GM10248 (cell line): ENCODE data around the gene CADM3.

Experiments used
- CTCF ChIA-PET: fragments of 300-600 bp; sonication (Branson Sonifier 250); formaldehyde crosslinking; extraction: SDS; loops from one replicate; lab custom pipeline; 2021; ENCODE audit warnings: antibody characterized with exemption; lab: Yijun Ruan, JAX
- POLR2A ChIA-PET: fragments of 350-650 bp; sonication (Branson Sonifier 250); formaldehyde crosslinking; extraction: SDS; loops from one replicate; lab custom pipeline; 2020; ENCODE audit warnings: antibody characterized with exemption; lab: Yijun Ruan, JAX
- DNase-seq: peaks from one replicate; pipeline ENCODE4 v3.0.0; 2012; ENCODE audit errors: extremely low spot score
- CTCF ChIP-seq: IDR thresholded peaks from 2 replicates; pipeline ENCODE4 v1.5.1; 2012; ENCODE audit warnings: mild to moderate bottlenecking, low read depth; ENCODE audit errors: extremely low read depth, missing control alignments, control extremely low read depth

Gene CADM3

DNA sequence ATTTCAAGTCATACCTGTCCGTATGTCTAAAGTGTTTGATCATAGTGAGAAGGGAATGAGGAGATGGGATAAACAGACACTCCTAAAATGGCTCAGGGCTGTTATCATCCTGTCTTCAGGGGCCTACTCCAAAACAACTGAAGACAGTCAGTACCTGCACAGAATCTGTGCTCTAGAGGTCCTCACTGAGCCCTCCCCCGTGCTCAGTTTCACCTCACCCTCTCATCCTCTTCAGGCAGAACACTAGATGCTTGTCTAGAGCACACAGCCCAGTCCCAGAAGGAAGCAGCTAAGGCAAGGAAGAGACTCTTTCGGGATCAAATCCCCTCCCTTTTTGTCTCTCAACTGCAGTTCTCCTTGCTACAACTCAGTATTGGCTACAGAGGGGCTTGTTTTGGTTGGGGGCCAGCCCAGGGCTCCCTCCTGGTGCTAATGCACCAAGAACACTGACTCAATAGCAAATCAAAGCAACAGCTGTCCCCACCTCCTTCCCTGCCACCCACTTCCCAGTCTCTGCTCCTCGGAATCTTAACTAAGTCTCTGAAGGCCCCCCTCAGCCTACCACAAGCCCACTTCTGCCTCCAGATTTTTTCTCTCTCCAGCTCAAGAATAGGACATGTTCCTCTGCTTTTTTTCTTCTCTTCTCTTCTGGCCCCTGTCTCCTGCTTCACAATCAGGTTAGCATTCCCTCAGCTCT is 10.1 kb downstream of the CADM3 start:
- ChIA-PET CTCF (interaction anchor here (1.4 kb wide), 2 partner anchors 14 to 16 kb away, joined by 3 to 4 read pairs; no protein-coding TSS in a partner anchor), POLR2A (no interaction called here)
- DNase-seq, result no peak
- no peak for TF ChIP-seq CTCF

- ChIA-PET CTCF (interaction anchor here (1.2 to 2.5 kb wide), 4 partner anchors 12 to 23 kb away, joined by 3 to 10 read pairs (median 7); no protein-coding TSS in a partner anchor), POLR2A (no interaction called here)
- no peak for DNase-seq
- TF ChIP-seq CTCF, result no peak
Observed at GRCh38 chr1:159184201-159184600, 12.8 kb downstream of the CADM3 start.

GRCh38 chr1:159185121-159185520 is 13.7 kb downstream of the CADM3 start:
- no peak for TF ChIP-seq CTCF
- POLR2A ChIA-PET, result no interaction called here
- CTCF ChIA-PET, result interaction anchor here (2.5 kb wide), 1 partner anchor 11 kb away, joined by 8 read pairs; no protein-coding TSS in a partner anchor
- DNase-seq, result no peak

- POLR2A ChIA-PET, result no interaction called here
- TF ChIP-seq CTCF, result no peak
- DNase-seq, result no peak
- CTCF ChIA-PET, result interaction anchor here (1.5 kb wide), 1 partner anchor 27 kb away, joined by 3 read pairs; no protein-coding TSS in a partner anchor
Observed at GRCh38 chr1:159187033-159187432, 15.6 kb downstream of the CADM3 start.

DNA sequence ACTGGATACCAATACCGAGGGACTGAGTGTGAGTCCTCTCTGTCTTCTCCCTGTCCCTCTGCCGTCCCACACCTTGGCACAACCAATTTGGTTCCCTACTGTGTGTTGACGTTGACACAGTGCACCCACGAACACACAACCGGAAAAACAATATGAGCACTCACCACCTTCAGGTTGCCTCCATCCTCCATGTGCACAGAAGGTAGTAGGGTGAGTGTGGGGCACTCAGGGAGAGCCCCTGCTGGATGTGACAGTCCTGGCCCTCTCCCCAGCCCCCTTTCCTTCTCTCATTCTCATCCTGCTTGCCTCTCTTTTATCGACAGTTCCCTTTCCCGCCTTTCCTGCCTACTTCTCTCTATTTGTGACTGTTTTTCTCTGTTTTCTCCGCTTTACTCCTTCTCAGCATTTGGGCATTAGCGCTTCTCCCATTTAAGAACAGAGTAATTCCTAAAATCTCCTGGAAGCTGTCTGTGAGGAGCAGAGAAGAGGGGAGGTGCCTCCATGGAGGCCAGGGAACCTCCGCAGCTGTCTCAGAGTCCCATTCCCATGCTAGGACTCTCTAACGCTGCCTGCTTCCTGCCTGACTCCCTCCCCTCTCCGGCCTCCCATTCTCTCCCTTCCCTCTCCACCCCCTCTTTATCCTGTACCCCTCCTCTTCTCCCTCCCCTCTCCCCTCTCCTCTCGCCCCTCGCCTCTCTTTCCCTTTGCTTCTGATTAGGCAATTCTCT is 16.4 kb downstream of the CADM3 start:
- ChIA-PET CTCF (interaction anchor here (1.0 to 2.0 kb wide), 3 partner anchors 10 to 28 kb away, joined by 3 to 6 read pairs (median 4); no protein-coding TSS in a partner anchor), POLR2A (no interaction called here)

More for the DNA sequence above, 16.4 kb downstream of the CADM3 start:
- TF ChIP-seq CTCF, result no peak
- no peak for DNase-seq
